Anterior cingulate cortex (tissue), 58 donors: ENCODE measurements around the gene FAIM.
"Not testable (repeated sequence)": the region's sequence is repeated elsewhere in the genome, so short reads cannot be mapped to it uniquely, and the experiment has no call there.

ENCODE experiments used
- DNase-seq, 58 donors: peaks; one replicate each; lab custom pipeline; 2025; lab: John Stamatoyannopoulos, UW

The FAIM gene, protein sequence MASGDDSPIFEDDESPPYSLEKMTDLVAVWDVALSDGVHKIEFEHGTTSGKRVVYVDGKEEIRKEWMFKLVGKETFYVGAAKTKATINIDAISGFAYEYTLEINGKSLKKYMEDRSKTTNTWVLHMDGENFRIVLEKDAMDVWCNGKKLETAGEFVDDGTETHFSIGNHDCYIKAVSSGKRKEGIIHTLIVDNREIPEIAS

DNA sequence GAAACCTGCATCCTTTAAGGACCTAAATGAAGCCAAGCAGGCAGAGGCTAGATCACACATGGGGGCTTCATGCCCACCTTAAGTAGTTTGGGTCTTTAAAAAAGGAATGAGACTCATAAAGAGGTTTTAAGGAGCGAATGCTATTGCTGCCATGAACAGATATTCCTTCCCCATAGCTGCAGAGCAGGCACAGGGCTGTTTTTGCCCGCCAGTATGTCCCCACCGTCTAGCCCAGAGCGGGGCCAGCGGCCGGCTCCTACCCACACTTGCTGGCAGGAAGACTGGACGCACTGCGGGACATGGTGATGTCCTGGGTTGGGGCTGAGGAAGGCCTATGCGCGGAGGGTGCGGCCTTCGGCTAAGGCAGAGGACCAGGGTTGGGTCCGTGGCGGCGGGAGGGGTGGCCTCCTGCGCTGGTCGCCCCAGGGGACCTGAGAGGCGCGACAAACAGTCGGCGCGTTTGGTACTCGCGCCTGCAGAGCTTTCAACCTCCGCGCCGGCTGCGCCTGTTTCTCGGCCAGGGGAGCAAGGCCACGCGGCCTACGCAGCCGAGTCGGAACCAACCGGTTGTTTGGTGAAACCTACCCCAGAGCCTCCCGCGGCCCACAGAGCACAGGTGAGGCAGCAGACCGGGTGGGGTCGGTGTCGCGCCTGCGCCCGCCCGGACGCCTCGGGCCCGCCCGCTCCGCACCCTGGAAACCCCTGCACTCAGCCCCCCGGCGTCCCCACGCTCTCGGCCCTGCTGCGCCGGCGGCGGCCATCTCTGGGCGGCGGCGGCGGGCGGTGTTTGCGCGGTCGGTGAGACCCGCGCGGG, at the start of gene FAIM:
Gene FAIM (plus strand): TSS at position 450 of the 814 bp plus-strand sequence. CDS start 10,956 bp downstream, outside the sequence.
- peak in 57 of 58 donors; percentile 13 to 88 (median 64) for DNase-seq

DNA sequence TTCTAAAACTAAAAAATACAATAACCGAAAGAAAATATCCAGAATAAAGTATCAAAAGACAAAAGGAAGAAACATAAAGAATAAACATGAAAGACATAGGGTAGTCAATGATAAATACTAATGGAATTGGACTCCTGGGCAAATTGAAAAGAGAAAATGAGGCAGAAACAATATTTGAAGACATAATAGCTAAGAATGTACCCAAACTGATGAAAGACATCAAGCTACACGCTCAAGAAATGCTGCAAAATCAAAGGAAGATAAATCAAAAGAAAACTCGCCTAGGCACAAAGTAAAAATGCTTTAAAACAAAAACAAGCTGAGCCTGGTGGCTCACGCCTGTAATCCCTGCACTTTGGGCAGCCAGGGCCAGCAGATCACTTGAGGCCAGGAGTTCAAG, 49.4 kb upstream of the FAIM start:
- DNase-seq: no peak

DNA sequence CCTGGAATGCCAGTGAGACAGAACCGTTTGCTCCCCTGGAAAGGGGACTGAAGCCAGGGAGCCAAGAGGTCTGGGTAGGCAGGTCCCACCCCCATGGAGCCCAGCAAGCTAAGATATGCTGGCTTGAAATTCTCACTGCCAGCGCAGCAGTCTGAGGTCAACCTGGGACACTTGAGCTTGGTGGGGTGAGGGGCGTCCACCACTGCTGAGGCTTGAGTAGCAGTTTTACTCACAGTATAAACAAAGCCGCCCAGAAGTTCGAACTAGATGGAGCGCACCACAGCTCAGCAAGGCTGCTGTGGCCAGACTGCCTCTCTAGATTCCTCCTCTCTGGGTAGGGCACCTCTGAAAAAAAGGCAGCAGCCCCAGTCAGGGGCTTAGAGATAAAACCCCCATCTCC, 48.1 kb upstream of the FAIM start:
- DNase-seq: no peak

DNA sequence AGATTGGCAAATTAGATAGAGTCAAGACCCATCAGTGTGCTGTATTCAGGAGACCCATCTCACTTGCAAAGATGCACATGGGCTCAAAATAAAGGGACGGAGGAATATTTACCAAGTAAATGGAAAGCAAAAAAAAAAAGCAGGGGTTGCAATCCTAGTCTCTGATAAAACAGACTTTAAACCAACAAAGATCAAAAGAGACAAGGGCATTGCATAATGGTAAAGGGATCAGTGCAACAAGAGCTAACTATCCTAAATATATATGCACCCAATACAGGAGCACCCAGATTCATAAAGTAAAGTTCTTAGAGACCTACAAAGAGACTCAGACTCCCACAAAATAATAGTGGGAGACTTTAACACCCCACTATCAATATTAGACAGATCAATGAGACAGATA, 45.7 kb upstream of the FAIM start:
- DNase-seq: not testable (repeated sequence)

DNA sequence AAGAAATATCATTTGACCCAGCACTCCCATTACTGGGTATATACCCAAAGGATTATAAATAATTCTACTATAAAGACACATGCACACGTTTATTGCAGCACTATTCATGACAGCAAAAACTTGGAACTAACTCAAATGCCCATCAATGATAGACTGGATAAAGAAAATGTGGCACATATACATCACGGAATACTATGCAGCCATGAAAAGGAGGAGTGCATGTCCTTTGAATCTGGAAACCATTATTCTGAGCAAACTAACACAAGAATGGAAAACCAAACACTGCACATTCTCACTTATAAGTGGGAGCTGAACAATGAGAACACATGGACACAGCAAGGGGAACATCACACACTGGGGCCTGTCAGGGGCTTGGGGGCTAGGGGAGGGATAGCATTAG, 42.3 kb upstream of the FAIM start:
- not testable (repeated sequence) for DNase-seq

DNA sequence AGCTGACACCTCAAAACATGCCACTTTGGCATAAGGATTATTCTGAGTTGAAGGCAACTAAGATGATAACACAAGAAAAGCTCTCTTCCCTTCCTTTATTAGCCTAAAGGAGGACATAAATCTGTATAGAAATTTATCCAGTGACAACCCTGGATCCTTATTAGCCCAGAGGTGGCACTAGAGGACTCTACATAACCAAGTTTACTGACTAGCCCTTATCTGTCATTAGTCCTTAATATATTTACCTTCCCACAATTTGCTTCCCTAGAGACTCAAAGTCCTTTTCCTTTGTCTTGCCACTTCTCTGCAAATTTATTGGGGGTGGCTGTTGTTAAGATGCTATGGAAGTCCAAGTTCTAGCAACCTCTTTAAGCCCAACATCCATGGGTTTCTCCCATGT, 41.2 kb upstream of the FAIM start:
- DNase-seq: no peak

DNA sequence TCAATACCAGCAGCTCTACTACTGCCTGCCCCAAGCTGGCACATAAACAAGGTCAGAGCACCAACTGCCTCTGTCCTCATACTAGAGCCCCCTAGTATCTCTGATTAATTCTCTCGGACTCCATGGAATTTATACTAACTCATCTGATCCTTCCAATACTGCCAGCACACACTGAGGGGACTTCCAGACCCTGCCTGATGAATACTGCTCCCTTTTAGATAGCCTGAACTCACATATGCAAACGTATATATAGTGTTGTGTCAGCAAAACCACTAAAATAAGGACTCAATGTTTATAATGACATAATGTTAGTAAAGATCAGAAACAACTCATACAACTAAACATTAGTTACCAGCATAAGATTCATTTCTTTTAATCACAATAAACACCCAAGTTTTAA, 39.5 kb upstream of the FAIM start:
- DNase-seq: no peak

DNA sequence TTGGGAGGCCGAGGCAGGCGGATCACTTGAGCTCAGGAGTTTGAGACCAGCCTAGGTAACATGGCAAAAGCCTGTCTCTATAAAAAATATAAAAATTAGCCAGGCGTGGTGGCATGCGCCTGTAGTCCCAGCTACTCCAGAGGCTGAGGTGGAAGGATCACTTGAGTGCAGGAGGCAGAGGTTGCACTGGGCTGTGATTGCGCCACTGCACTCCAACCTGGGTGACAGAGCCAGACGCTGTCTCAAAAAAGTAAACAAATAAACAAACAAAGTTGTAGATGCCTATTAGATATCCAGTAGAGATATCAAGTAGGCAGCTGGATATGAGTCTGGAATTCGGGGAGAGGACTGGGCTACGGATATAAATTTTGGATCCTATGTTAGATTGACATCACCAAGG, 38.9 kb upstream of the FAIM start:
- not testable (repeated sequence) for DNase-seq

DNA sequence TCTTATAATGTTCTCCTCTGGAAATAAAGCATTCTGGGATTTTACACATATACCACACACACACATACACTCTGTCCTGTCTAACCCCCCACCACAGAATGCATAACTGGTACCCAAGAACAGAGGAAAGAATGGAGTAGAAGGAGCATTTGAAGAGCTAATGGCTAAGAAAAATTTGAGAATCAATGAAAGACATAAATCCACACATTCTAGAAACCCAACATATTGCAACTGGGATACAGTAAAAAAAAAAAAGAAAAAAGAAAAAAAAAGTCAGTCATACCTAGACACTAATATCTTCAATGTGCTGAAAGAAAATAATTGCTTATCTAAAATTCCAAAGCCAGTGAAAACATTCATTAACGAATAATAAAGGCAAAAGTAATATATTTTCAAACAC, 35.4 kb upstream of the FAIM start:
- no peak for DNase-seq

DNA sequence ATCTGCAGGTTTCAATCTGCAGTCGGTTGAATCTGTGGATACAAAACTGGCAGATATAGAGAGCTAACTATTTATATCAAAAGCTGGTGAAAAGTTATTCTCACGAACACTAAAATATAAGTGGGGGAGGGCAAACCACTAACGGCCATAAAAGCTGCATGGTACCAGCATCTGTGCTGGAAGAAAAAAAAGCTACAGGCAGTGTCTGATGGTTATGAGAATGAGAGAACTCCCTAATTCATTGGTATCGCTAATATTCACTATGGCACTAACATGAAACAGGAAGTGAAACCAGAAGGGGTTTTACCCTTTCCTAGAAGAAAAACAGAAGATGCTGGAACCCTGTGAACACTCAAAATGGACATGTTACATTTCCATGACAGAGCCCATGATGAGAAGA, 30.4 kb upstream of the FAIM start:
- no peak for DNase-seq

DNA sequence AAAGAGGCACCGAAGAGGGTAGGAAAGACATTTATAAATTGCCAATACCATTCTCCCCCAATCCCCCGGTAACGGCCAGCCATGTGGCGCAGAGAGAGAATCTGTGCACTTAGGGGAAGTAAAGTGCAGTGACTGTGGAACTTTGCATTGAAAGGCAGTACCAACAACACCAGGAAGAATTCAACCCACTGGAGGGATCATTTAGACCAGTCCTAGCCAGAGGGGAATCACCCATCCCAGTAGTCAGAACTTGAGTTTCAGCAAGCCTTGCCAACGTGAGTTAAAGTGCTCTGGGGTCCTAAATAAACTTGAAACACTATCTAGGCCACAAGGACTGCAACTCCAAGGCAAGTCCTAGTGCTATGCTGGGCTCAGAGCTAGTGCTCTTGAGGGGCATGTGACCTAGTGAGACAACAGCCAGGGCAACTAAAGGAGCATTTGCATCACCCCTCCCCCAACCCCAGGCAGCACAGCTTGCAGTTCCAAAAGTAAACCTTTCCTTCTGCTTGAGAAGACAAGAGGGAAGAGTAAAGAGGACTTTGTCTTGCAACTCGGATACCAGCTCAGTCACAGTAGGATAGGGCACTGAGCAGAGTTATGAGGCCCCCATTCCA, 29.5 kb upstream of the FAIM start:
- DNase-seq: no peak

DNA sequence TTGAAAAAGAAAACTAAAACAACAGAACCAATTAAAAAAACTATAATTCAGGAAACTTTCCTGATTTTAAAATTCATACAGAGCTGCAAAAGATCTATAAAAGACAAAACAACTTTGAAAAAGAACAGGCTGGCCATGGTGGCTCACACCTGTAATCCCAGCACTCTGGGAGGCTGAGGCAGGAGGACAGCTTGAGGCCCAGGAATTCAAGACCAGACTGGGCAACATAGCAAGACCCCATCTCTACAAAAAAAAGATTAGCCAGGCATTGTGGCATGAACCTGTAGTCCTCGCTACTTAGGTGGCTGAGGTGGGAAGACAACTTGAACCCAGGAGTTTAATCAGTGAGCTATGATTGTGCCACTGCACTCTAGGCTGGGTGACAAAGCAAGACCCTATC, 21.2 kb upstream of the FAIM start:
- DNase-seq: no peak

DNA sequence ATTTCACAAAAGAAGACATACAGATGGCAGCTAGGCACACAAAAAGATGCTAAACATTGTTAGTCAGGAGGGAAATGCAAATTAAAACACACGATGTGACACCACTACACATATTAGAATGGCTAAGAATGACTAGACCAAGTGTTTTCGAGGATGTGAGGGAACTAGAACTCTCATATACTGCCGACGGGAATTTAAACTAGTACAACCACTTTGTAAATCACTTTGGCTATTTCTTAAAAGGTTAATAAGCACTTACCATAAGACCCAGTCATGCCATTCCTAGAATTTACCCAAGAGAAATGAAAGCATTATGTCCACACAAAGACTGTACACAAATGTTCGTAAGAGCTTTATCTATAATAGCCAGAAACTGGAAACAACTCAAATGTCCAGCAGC, 20.1 kb upstream of the FAIM start:
- no peak for DNase-seq

DNA sequence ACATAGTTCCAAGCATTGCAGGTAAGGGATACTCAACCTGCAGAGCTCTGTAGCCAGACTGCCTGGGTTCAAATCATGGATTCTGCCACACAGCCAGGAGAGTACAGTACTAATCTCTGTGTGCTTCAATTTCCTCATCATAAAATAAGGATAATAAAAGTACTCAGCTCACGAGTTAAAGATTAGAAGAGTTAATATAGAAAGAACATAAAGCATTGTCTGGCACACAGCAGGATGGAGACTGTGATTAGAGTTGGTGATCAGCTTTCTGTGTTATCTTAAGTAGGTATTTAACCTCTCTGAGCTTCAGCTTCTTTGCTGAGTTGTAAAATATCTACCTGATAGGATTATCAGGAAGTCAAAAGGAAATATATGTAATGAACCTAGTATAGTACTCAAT, 17.2 kb upstream of the FAIM start:
- DNase-seq: no peak

DNA sequence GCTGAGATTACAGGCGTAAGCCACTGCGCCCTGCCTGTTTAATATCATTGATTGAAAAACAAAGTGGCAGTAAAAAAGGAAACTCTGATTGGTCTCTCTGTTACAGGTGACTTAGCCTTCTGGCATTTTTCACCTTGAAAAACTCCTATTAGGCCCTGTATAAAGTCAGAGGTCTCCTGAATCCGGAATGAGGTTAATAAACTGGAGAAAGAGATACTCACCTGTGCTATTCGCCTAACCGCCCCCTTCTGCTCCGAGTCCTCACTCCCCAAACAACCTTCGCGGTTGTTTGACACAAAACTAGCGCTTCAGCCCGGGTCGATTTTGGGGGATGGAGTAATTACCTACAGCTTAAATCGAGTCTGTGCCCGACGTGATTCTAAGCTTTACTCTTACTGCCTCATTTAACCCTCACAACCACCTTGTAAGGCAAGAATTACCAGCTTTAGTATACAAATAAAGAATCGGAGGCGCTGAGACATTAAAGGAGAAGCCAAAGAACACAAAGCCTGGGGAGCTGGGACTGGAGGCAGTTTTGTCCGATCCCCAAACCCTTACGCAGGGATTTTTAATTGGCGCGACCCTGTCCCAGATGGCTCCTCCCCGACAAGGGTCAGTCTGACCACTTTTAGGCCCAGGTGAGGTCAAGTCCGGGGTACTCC, 15.0 kb upstream of the FAIM start:
- no peak for DNase-seq

DNA sequence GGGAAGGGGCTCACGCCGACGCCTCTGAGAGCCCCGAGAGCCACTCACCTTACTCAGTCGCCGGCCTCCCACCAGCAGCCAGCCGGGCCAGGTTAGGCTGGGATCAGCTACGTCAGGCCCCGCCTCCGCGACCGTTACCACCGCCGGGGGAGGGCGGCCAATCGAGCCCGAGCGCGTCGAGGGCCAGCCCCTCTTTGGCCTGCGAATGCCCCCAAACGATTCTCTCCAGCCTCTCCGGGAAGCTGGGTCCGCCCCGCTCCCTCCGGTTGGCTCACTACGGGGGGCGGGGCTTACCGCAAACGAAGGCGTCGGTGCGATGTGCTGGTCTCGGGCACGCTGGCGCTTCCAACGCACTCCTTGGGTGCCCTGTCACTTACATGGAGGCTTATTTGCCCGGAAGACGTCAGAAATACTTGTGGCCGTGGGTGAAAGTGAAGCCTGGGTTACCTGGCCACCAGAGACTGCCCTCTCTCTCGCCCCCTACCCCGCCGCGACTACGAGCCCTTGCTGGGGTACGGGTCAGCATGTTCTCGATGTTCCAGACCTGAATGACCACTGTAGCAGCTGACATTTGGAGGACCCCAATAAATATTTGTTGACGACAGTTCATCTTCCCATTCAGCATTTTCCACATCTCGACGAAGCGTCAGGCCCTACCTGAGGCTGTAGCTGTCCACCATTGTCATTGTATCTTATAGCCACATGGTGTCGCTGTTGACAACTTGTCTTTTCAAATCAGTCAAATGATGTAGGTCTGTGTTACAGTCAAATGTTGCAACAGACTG, 14.2 kb upstream of the FAIM start, which contains the start of gene CEP70:
Gene CEP70 (minus strand): TSS at position 111 of the 785 bp plus-strand sequence. CDS start 21,333 bp downstream, outside the sequence.
- no peak for DNase-seq

DNA sequence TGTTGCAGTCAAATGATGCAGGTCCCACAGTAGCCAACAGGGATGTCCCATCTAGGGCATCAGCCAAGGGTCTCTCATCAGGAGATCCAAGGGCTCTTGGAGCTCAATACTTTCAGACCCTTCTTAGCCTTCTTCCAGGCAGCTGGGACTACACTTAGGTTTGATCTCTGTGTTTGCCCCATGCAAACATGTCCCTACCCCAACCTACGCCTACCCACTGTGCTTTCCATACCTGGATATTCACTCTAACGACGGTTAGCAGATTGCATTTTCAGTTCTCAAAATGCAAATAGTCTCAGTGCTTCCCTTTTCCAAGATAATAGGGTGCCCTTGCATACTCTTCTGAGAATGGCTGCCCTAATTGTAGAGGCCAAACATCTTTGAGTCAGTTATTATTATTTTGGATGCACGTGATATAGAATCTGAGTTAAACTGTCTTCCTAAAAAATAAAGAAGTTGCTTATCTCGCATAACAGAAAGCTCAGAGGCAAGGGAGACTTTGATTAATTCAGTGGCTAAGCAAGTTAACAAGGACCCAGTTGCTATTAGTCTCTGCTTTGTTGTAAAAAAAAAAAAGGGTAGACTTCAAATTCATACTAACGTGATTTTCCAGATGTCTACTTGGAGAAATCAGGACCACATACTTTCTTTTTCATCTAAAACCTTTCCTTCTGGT, 13.5 kb upstream of the FAIM start:
- no peak for DNase-seq

DNA sequence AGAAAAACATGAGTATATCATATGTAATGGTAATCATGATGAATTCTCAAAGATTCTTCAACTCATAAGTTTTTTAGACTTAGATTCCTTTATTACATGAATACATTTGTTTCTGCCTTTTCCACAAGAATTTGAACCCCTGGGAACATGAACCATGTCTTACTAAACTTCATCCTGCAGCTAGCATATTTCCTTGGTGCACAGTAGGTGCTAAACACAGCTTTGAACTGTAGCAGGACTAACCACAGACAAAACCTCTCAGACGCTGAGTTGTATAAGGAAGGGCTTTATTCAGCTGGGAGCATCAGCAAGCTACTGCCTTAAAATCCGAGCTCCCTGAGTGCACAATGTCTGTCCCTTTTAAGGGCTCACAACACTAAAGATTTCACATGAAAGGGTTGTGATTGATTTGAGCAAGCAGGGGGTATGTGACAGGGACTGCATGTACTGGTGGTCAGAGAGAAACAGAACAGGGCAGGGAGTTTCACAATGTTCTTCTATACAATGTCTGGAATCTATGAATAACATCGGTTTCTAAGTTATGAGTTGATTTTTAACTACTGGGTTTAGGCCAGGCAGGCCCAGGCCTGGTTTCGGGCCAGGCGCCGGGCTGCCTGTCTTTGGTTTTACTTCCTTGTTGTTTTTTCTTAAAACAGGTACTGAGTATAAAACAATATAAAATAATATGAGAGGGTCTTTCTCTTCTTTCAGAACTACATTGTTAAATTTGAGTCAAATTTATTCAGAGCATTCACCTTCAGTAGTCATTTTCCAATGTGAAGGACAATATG, 11.2 kb upstream of the FAIM start:
- not testable (repeated sequence) for DNase-seq

DNA sequence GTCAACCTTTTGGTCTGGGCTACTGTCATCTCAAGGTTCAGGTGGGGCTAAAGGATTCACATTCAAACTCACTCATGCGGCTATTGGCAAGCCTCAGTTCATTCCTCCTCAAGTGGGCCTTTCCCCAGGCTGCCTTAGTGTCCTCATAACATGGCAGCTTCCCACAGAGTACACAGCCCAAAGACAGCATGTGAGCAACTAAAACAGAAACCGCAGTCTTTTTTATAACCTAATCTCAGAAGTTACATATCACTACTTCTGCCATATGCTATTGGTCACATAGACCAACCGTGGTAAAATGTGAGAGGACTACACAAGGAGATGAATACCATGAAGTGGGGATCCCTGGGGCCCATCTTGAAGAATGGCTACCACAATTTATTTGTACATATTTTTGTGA, 10.0 kb upstream of the FAIM start:
- no peak for DNase-seq
